NCI-H1105 (cell line): ENCODE measurements around the gene CACNA1D.
A peak's percentile ranks its signal among the peaks of the same experiment; 100 is the strongest.
"Not testable (repeated sequence)": the region's sequence is repeated elsewhere in the genome, so short reads cannot be mapped to it uniquely, and the experiment has no call there.

Experiments
- DNase-seq: peaks from one replicate; lab custom pipeline; 2025; lab: John Stamatoyannopoulos, UW

Gene CACNA1D

GRCh38 chr3:53657651-53658050, 163.2 kb downstream of the CACNA1D start:
- no peak for DNase-seq

GRCh38 chr3:53658613-53659193, 164.3 kb downstream of the CACNA1D start:
- no peak for DNase-seq

GRCh38 chr3:53659996-53660395, 165.6 kb downstream of the CACNA1D start:
- DNase-seq: no peak

GRCh38 chr3:53661480-53661879, 167.1 kb downstream of the CACNA1D start:
- no peak for DNase-seq

DNA sequence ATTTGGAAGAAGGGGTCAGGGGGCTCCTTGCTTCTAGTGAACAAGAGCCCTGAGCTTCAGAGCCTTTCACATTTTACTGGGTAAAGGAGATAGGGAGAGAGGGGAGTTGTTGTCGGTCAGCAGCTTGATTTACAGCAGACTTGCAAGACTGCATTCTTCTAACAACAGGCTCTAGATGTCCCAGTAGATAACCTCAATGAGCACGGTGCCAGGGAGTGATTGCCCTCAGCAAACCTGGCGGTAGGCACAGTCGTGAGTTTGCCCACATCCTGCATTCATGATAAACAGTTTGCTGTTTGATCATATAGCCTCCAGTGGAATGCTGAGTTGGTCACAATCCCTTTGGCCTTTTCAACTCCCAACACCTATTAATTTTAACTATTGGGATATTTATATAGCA, 170.4 kb downstream of the CACNA1D start:
- not testable (repeated sequence) for DNase-seq

- no peak for DNase-seq
Observed at GRCh38 chr3:53665608-53666425, 171.4 kb downstream of the CACNA1D start.

- DNase-seq: no peak
Observed at GRCh38 chr3:53668872-53669271, 174.5 kb downstream of the CACNA1D start.

- DNase-seq: no peak
Observed at GRCh38 chr3:53670721-53671120, 176.3 kb downstream of the CACNA1D start.

DNA sequence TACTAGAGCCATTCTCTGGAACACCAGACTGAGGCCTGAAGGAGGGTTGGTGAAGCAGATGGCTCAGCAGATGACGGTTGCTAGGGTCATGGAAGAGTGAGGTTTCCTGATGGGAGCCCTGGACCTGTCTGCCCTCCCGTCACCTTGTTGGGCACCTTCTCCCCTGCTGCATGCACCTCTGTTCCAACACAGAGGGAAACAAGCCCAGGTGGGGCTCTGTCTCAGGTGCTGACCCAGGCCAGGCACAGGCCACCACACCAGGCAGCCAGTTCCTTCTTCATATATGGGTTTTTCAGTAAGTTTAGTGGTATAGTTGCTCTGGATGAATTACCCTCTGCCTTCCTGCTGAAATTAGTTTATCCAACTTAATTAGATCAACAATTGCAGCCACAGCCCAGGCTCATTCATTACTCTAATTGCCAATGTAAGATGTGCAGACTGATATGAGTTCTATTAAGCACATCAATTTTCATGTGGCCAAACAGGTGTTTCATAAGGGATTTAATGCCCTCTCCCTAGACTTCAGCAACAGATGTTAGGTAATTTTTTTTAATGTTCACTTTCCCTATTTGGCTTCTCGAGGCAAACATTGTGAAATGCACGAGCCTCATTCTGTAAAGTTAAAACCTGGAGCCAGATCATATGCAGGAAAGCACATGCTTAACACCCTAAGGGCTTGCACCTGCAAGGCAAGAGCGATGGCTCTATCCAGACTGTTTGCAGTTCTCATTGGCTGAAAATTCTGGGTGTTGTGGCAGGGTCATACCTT, 177.0 kb downstream of the CACNA1D start:
- peak; percentile 74 for DNase-seq

- no peak for DNase-seq
Observed at GRCh38 chr3:53671961-53672299, 177.5 kb downstream of the CACNA1D start.

- no peak for DNase-seq
Observed at GRCh38 chr3:53672981-53673380, 178.6 kb downstream of the CACNA1D start.

DNA sequence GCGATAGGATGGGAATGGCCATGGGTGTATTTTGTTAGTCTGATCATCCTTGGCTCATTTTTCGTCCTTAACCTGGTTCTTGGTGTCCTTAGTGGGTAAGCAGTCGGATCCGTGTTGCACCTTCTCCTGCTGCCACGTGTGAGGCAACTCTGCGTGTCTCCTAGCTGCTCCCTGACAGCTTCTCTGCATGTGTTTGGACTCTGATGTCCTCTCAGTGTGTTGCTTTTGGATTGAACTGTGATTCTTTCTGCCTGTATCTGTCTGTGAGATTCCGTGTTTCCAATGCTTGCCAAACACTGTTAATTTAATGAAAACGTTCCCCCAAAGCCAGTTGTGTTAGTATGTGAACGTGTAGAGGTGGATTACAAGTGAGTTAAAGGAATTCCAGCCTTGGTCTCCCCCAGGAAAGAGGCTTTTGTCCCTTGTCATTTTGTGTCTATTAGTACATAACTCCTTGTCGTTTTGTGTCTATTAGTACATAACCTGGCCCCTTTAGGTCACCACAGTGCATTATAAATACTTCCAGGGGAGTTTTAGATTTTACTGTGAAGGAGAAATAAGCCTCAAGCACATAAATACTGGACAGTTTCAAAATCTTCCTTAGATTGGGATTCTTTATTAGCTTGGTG, 179.4 kb downstream of the CACNA1D start:
- DNase-seq: no peak

GRCh38 chr3:53674582-53674981, 180.2 kb downstream of the CACNA1D start:
- no peak for DNase-seq

DNA sequence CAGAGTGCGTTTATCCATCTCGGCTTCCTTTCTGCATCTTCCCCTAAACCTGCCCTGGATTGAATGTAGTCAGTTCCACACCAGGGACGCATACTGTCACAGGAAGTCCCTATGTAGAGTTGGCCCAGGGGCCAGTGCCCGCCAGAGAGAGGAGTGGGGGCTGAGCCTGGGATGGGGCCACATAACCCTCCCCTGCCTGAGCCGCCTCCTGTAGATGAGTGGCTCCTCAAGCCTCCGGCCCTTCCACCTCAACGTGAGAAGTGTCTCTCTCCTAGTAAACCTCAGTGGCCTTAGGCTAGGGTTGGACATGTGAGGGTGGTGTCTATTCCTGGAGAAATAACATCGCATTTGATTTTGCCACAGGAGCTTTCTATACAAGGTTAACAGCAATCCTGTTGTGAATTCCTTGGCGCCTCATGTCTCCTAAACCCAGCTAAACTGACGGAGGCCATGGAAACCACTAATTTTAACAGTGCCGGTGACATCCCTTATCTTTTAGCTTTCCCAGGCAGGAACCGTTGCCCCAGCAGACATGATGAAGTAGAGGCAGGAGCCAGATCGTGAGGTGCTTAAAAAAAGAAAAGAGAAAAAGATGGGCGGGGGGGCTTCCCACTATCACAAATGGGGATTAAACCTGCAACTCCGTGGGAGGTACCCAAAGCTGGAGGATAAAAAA, 180.7 kb downstream of the CACNA1D start:
- no peak for DNase-seq

DNA sequence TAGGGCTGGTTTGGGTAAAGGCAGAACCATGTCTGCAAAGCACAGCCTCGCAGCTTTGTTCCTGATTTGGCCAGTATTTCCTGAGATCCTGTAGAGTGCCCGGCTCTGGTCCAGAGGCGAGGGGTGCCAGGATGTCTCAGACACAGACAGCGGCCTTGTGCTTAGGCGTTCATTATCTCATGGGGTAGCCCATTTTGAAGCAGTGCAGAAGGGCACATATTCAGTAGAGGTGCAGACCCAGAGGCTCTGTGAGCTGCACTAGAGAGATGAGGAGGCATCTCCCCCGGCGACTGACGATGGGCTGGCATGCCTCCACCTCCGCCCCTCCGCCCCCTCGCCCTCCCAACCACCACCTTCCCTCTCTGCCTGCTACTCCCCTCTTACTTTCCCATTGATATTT, 181.5 kb downstream of the CACNA1D start:
- no peak for DNase-seq

GRCh38 chr3:53677413-53677812, 183.0 kb downstream of the CACNA1D start:
- DNase-seq: no peak

- DNase-seq: peak; percentile 52
Observed at GRCh38 chr3:53680028-53680427, 185.6 kb downstream of the CACNA1D start.

- DNase-seq: no peak
Observed at GRCh38 chr3:53682807-53683206, 188.4 kb downstream of the CACNA1D start.

GRCh38 chr3:53688066-53688465, 193.7 kb downstream of the CACNA1D start:
- DNase-seq: no peak

- no peak for DNase-seq
Observed at GRCh38 chr3:53688989-53689388, 194.6 kb downstream of the CACNA1D start.

GRCh38 chr3:53689681-53690080, 195.3 kb downstream of the CACNA1D start:
- DNase-seq: no peak

- no peak for DNase-seq
Observed at GRCh38 chr3:53690521-53690920, 196.1 kb downstream of the CACNA1D start.
